Nephron (organoid): ENCODE results near the gene CDC25C.

Source experiments
- H3K27ac Mint-ChIP-seq, 3 experiments: 2 replicates each; pipeline ENCODE4 v1.8.0; 2020; ENCODE audit warnings: mixed read lengths in 3 of 3, mild to moderate bottlenecking in 2 of 3, moderate library complexity in 1 of 3
- H3K27me3 Mint-ChIP-seq: 2 replicates; pipeline ENCODE4 v1.8.0; 2021; ENCODE audit warnings: low read depth, mild to moderate bottlenecking, moderate library complexity, mixed read lengths
- H3K36me3 Mint-ChIP-seq: 2 replicates; pipeline ENCODE4 v1.8.0; 2020; ENCODE audit warnings: low read depth, mixed read lengths
- H3K4me1 Mint-ChIP-seq: 2 replicates; pipeline ENCODE4 v1.8.0; 2020; ENCODE audit warnings: mixed read lengths
- H3K4me3 Mint-ChIP-seq, 3 experiments: 2 replicates each; pipeline ENCODE4 v1.8.0; 2020; ENCODE audit warnings: mild to moderate bottlenecking in 3 of 3, mixed read lengths in 3 of 3, moderate library complexity in 2 of 3
- H3K9me3 Mint-ChIP-seq: 2 replicates; pipeline ENCODE4 v1.8.0; 2020; ENCODE audit warnings: mixed read lengths
- CTCF ChIP-seq, 3 experiments: fragments of 200-600 bp; sonication (generic); IDR thresholded peaks; one replicate each; pipeline ENCODE4 v1.5.0; 2021; ENCODE audit warnings: antibody characterized with exemption in 3 of 3; ENCODE audit not compliant: unreplicated experiment in 3 of 3

Gene CDC25C

GRCh38 chr5:138273834-138274188 is 57.8 kb downstream of the CDC25C start:
- H3K27me3 Mint-ChIP-seq = peaks cover 27% of the 10 kb centered on the region

GRCh38 chr5:138272681-138273080 is 58.9 kb downstream of the CDC25C start:
- H3K27me3 Mint-ChIP-seq = peaks cover 27% of the 10 kb centered on the region
- TF ChIP-seq CTCF (IDR thresholded peaks at IDR 0.05; ENCODE audit: unreplicated experiment in 3 of 3) = no peak
- no peak overlapping the region for H3K27ac Mint-ChIP-seq
- peaks cover 22% of the 10 kb centered on the region for H3K4me1 Mint-ChIP-seq
- H3K36me3 Mint-ChIP-seq = peaks cover 3% of the 10 kb centered on the region
- no peaks in the 10 kb centered on the region for H3K9me3 Mint-ChIP-seq
- H3K4me3 Mint-ChIP-seq = peak overlapping the region in 2 of 3 experiments; percentile 4 to 13

More at GRCh38 chr5:138273834-138274188, 57.8 kb downstream of the CDC25C start:
- TF ChIP-seq CTCF (IDR thresholded peaks at IDR 0.05; ENCODE audit: unreplicated experiment in 3 of 3) = no peak
- Mint-ChIP-seq H3K4me3 (peak overlapping the region; percentile 40 to 67 (median 43)), H3K27ac (peak overlapping the region in 1 of 3 experiments; percentile 33), H3K9me3 (no peaks in the 10 kb centered on the region), H3K4me1 (peaks cover 22% of the 10 kb centered on the region), H3K36me3 (peaks cover 3% of the 10 kb centered on the region)

- Mint-ChIP-seq H3K4me1 (peaks cover 22% of the 10 kb centered on the region), H3K9me3 (no peaks in the 10 kb centered on the region), H3K4me3 (peak overlapping the region in 1 of 3 experiments; percentile 38)
Observed at GRCh38 chr5:138271281-138271680, 60.3 kb downstream of the CDC25C start.

GRCh38 chr5:138264183-138264582 is 67.4 kb downstream of the CDC25C start:
- Mint-ChIP-seq H3K27ac (no peak overlapping the region), H3K4me1 (no peaks in the 10 kb centered on the region), H3K27me3 (peaks cover 11% of the 10 kb centered on the region), H3K4me3 (no peak overlapping the region), H3K9me3 (no peaks in the 10 kb centered on the region), H3K36me3 (no peaks in the 10 kb centered on the region)
- TF ChIP-seq CTCF (IDR thresholded peaks at IDR 0.05; ENCODE audit: unreplicated experiment in 3 of 3) = no peak

More at GRCh38 chr5:138271281-138271680, 60.3 kb downstream of the CDC25C start:
- TF ChIP-seq CTCF (IDR thresholded peaks at IDR 0.05; ENCODE audit: unreplicated experiment in 3 of 3) = no peak
- Mint-ChIP-seq H3K27ac (no peak overlapping the region), H3K27me3 (peaks cover 27% of the 10 kb centered on the region), H3K36me3 (peaks cover 3% of the 10 kb centered on the region)

GRCh38 chr5:138263581-138263980 is 68.0 kb downstream of the CDC25C start:
- no peaks in the 10 kb centered on the region for H3K4me1 Mint-ChIP-seq
- H3K4me3 Mint-ChIP-seq = no peak overlapping the region
- no peaks in the 10 kb centered on the region for H3K9me3 Mint-ChIP-seq
- H3K36me3 Mint-ChIP-seq = no peaks in the 10 kb centered on the region
- peaks cover 13% of the 10 kb centered on the region for H3K27me3 Mint-ChIP-seq
- no peak overlapping the region for H3K27ac Mint-ChIP-seq
- TF ChIP-seq CTCF (IDR thresholded peaks at IDR 0.05; ENCODE audit: unreplicated experiment in 3 of 3) = no peak

GRCh38 chr5:138258704-138259292 is 72.8 kb downstream of the CDC25C start:
- no peaks in the 10 kb centered on the region for H3K4me1 Mint-ChIP-seq
- no peaks in the 10 kb centered on the region for H3K9me3 Mint-ChIP-seq
- H3K27ac Mint-ChIP-seq = no peak overlapping the region
- TF ChIP-seq CTCF (IDR thresholded peaks at IDR 0.05; ENCODE audit: unreplicated experiment in 3 of 3) = no peak
- no peaks in the 10 kb centered on the region for H3K36me3 Mint-ChIP-seq
- peaks cover 11% of the 10 kb centered on the region for H3K27me3 Mint-ChIP-seq
- H3K4me3 Mint-ChIP-seq = no peak overlapping the region
